ENCODE results near the gene PTMA.

Gene PTMA

DNA sequence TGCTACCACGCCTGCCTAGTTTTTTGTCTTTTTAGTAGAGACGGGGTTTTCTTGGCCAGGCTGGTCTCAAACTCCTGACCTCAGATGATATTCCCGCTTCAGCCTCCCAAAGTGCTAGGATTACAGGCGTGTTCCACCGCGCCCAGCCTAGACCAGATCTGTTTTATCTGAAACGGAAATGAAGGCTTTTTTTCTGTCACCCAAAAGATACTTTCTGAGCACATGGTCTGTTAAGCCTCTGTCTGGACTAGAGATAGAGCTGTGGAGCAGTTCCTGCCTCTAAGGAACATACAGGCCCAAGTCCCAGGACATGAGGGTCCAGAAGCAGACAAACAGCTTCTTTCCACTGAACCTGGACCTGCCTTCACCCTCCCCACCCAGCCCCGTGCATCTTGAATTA lies 43.6 kb upstream of the PTMA start:
- H3K4me3 ChIP-seq (ENCODE audit: low read depth, low read length) = no peak overlapping the region
- TF ChIP-seq, protein P1, sequence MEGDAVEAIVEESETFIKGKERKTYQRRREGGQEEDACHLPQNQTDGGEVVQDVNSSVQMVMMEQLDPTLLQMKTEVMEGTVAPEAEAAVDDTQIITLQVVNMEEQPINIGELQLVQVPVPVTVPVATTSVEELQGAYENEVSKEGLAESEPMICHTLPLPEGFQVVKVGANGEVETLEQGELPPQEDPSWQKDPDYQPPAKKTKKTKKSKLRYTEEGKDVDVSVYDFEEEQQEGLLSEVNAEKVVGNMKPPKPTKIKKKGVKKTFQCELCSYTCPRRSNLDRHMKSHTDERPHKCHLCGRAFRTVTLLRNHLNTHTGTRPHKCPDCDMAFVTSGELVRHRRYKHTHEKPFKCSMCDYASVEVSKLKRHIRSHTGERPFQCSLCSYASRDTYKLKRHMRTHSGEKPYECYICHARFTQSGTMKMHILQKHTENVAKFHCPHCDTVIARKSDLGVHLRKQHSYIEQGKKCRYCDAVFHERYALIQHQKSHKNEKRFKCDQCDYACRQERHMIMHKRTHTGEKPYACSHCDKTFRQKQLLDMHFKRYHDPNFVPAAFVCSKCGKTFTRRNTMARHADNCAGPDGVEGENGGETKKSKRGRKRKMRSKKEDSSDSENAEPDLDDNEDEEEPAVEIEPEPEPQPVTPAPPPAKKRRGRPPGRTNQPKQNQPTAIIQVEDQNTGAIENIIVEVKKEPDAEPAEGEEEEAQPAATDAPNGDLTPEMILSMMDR (IDR thresholded peaks at IDR 0.05; ENCODE audit: low read depth, low read length) = no peak

DNA sequence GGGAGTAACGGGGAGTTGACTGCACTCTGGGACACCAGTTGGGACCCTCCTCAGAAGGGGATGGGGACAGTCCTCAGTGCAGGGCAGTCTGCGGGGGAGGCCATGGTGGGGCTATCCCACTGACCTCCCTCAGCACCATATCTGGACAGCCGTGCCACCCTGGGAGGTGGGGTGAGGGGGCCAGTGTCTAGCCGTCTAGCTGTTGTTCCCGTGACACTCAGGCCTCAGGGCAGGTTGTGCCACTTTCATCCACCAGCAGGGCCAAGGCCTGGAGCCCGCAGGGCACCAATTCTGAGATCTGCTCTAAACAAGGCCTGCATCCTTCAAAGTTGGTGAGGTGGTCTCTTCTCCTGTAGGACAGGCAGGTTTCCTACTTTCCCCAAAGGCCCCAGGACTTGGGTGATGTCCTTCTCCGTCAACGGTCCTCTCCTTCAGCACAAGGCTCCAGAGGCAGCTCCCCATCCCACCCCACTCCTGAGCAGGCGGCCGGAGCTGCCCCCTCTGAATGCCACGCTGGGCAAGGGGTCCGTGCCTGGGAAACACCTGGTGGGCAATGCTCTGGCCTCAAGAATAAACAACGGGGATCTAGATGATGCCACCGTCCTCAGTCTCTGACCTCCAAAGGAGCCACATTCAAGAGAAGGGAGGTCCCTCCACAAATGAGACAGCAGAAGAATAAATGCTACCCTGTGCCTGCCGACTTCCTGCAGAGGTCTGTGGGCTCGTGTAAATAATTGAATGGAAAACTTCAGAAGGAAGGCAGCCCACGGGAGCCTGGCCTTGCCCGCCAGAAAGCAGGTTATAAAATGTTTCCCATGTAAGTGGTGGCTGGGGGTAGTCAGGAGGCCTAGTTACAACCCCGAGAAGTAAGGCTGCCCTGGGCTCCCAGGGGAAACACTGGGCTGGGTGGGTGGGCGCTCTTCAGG lies 42.8 kb upstream of the PTMA start:
- peak overlapping the region; percentile 53 for H3K4me3 ChIP-seq (ENCODE audit: low read depth, low read length)

DNA sequence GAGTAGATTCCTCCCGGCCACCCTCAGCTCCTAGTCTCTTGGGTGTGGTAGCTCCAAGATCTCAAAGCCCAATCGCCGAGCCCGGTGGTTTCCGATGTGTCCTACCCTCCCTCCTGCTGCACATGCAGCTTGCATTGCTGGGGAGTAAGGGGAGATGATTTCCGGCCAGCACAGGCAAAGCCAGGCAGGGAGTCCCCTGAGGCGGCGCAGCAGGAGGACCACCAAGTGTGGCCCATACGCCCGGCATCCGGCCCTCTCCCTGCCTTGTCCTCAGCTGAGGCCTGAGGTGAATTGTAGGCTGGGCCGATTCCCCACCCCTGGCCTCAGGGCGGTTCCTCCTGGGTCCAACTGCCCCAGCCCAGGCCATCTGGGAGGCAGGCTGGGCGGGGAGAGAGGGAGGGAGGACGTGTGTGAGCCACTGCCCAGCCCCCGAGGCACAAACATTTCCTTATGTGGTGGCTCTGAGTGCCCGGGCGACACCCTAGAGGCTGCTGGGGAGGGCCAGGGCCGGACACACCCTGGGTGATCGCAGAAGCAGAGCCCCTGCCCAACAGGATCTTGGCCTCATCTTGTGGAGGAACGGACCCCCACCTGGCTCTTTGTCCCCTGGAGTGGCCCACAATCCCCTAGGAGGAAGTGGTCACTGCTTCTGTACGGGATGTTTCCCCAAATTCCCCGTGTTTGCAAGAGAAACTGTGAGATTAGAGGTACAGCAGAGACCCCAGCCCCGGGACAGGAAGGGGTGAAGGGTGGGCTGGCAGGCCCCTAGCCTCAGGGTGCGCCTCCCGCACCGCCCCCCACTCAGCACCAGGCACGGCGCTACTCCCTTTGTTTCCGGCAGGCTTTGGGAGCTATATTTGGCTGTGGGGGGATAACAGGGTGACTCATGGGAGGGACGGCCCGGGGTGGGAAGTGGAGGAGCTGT lies 41.9 kb upstream of the PTMA start:
- peak overlapping the region; percentile 53 for H3K4me3 ChIP-seq (ENCODE audit: low read depth, low read length)
- TF ChIP-seq, protein P1 (IDR thresholded peaks at IDR 0.05; ENCODE audit: low read depth, low read length) = no peak

More for the DNA sequence above, 42.8 kb upstream of the PTMA start:
- TF ChIP-seq, protein P1 (IDR thresholded peaks at IDR 0.05; ENCODE audit: low read depth, low read length) = no peak

DNA sequence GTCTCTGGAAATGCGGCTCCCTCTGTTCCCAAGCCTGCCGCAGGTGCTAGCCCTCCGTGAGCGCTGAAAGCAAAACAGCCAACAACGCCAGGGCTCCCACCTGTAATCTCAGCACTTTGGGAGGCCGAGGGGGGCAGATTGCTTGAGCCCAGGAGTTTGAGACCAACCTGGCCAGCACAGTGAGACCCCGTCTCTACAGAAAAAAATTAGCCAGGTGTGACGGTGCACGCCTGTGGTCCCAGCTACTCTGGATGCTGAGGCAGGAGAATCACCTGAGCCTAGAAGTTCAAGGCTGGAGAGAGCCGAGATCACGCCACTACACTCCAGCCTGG lies 41.3 kb upstream of the PTMA start:
- TF ChIP-seq, protein P1 (IDR thresholded peaks at IDR 0.05; ENCODE audit: low read depth, low read length) = no peak
- H3K4me3 ChIP-seq (ENCODE audit: low read depth, low read length) = peak overlapping the region; percentile 53

DNA sequence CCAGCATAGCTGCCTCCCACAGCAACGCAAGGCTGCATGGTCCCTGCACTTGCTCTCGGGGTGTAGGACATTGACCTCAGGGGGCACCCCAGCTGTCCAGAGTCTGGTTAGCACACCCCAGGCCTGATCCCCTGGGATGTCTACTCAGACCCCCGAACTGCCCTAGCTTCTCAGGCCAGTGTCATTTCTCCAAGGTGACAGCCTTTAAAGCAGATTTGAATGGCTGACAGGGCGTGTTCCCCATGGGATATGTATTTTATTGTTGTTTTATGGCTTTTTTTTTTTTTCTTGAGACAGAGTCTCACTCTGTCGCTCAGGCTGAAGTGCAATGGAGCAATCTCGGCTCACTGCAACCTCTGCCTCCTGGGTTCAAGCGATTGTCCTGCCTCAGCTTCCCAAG lies 40.8 kb upstream of the PTMA start:
- TF ChIP-seq, protein P1 (IDR thresholded peaks at IDR 0.05; ENCODE audit: low read depth, low read length) = no peak
- no peak overlapping the region for H3K4me3 ChIP-seq (ENCODE audit: low read depth, low read length)

DNA sequence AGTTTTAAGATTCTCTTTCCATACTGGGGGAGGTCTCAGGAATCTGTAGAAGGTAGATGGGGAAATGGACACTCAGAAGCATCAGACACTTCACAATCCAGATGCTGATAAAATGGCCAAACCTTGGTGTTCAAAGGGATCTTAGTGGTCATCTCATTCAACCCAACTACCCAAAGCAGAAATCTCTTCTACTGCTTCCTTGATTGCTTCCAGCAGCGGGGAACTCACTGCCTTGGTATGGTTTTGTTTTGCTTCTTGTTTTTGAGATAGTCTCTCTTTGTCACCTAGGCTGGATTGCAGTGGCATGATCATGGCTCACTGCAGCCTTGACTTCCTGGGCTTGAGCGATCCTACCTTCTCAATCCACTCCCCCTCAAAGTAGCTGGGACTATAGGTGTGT lies 39.3 kb upstream of the PTMA start:
- no peak overlapping the region for H3K4me3 ChIP-seq (ENCODE audit: low read depth, low read length)
- TF ChIP-seq, protein P1 (IDR thresholded peaks at IDR 0.05; ENCODE audit: low read depth, low read length) = no peak
